Measurements from ENCODE around the gene GRM4. TPM values are rescaled to one million over a fixed set of nuclear protein-coding genes. Genes with fewer than 3 reads are reported as not detected.

The GRM4 gene
- total RNA-seq, 1 experiment from 2014 or later: 5.6 TPM

- H3K23me2 ChIP-seq (ENCODE audit: insufficient read length, low read depth, low read length, poor library complexity, severe bottlenecking): no peaks in the 10 kb centered on the region
- H2BK12ac ChIP-seq (ENCODE audit: insufficient read length, low read depth, low read length): no peak overlapping the region
- no peak overlapping the region for H2BK5ac ChIP-seq (ENCODE audit: insufficient read length, low read length)
- no peaks in the 10 kb centered on the region for H3K36me3 Mint-ChIP-seq (ENCODE audit: insufficient read depth in 1 of 3, low read depth in 3 of 3)
- H3T11ph ChIP-seq (ENCODE audit: low read length): no peak overlapping the region
- no peaks in the 10 kb centered on the region for H4K20me1 ChIP-seq (ENCODE audit: control insufficient read depth, insufficient read depth, insufficient read length)
- no peak overlapping the region for H3K9ac ChIP-seq (ENCODE audit: extremely low read depth, insufficient read length, low read length)
- H2AFZ ChIP-seq (ENCODE audit: low read length): no peak overlapping the region
- H2BK120ac ChIP-seq (ENCODE audit: low read depth, low read length, poor library complexity, severe bottlenecking): no peak overlapping the region
- H2BK20ac ChIP-seq (ENCODE audit: low read depth, low read length, poor library complexity, severe bottlenecking): no peak overlapping the region
- no peaks in the 10 kb centered on the region for H3K4me1 ChIP-seq (ENCODE audit: insufficient read depth, low read length)
- H3K79me2 ChIP-seq (ENCODE audit: insufficient read depth, low read length): no peaks in the 10 kb centered on the region
- no peak overlapping the region for H3K56ac ChIP-seq (ENCODE audit: insufficient read length, low read depth, low read length)
- H3K4ac ChIP-seq (ENCODE audit: low read depth, low read length): no peak overlapping the region
- no peak overlapping the region for H3K4me3 Mint-ChIP-seq
- no peak overlapping the region; a peak in 1 of 7 replicates for H3K27ac Mint-ChIP-seq
- no peaks in the 10 kb centered on the region for H3K9me3 ChIP-seq (ENCODE audit: control insufficient read depth, low read depth, low read length)
- peaks cover 2 to 7% of the 10 kb centered on the region in 2 experiments; a peak in 2 of 4 replicates for H3K4me1 Mint-ChIP-seq
- DNase-seq: no peak
- no peak overlapping the region for H4K8ac ChIP-seq (replicated peaks; ENCODE audit: insufficient read length, low read depth, low read length)
- no peaks in the 10 kb centered on the region for H3K79me1 ChIP-seq (ENCODE audit: insufficient read depth, low read depth, low read length, poor library complexity, severe bottlenecking)
- WGBS (ENCODE audit: extremely low coverage, insufficient read length, low lambda C conversion rate): no CpG with 5 or more reads among the region's 24 CpGs
- TF ChIP-seq CTCF (conservative IDR thresholded peaks at IDR 0.05): no peak
- H3K27ac ChIP-seq (ENCODE audit: insufficient read length, low read depth, low read length): no peak overlapping the region
- H3K14ac ChIP-seq (ENCODE audit: insufficient read depth, low read length): no peak overlapping the region
- no peak overlapping the region for H4K91ac ChIP-seq (ENCODE audit: insufficient read length, low read depth, low read length)
- H4K5ac ChIP-seq (ENCODE audit: insufficient read length, low read depth, low read length): no peak overlapping the region
- peaks cover 3% of the 10 kb centered on the region; the same call in 1 of the 2 replicates for H3K27me3 Mint-ChIP-seq (ENCODE audit: low read depth)
- no peaks in the 10 kb centered on the region for H3K9me3 Mint-ChIP-seq
- H3K4me2 ChIP-seq (ENCODE audit: insufficient read depth, insufficient read length, low read length): no peak overlapping the region
- no peak overlapping the region for H2AK5ac ChIP-seq (ENCODE audit: insufficient read length, low read length)
- H3K23ac ChIP-seq (ENCODE audit: insufficient read length, low read depth, low read length): no peak overlapping the region
- H3K27me3 ChIP-seq (ENCODE audit: insufficient read depth, low read length): no peaks in the 10 kb centered on the region
- H2BK15ac ChIP-seq (ENCODE audit: low read depth, low read length): no peak overlapping the region
- H3K18ac ChIP-seq (ENCODE audit: insufficient read length, low read depth, low read length): no peak overlapping the region
Measured at GRCh38 chr6:34065466-34066217, 80.2 kb downstream of the GRM4 start.

All from H9 (cell line).